Prostate gland (tissue), 2 donors: Measurements from ENCODE around the gene CPSF2. TPM values are rescaled to one million over a fixed set of nuclear protein-coding genes. Genes with fewer than 3 reads are reported as not detected.

Experiments used
- DNase-seq: peaks from one replicate; pipeline ENCODE4 v3.0.0-alpha.2; 2019; ENCODE audit warnings: low spot score
- H3K27ac ChIP-seq, 2 donors: fragments of 200-600 bp; sonication (generic); 2 replicates each; pipeline ENCODE4 v1.5.1; 2017 to 2019
- H3K27me3 ChIP-seq: fragments of 200-600 bp; sonication (generic); replicated peaks from 2 replicates; pipeline ENCODE4 v1.5.1; 2019; ENCODE audit not compliant: insufficient read depth
- H3K36me3 ChIP-seq, 2 donors: fragments of 200-600 bp; sonication (generic); 1 replicate in 1 of 2; 2 replicates in 1 of 2; pipeline versions ENCODE4 v1.5.1 to v1.8.1; 2017 to 2019
- H3K4me1 ChIP-seq: fragments of 200-600 bp; sonication (generic); replicated peaks from 2 replicates; pipeline ENCODE4 v1.5.1; 2019
- H3K4me3 ChIP-seq, 2 donors: fragments of 200-600 bp; sonication (generic); 2 replicates each; pipeline ENCODE4 v1.5.1; 2017 to 2019
- H3K9me3 ChIP-seq: fragments of 200-600 bp; sonication (generic); 2 replicates; pipeline ENCODE4 v1.5.1; 2017
- CTCF ChIP-seq, 4 experiments: fragments of 200-600 bp in 2 of 4; fragments of 450-650 bp in 2 of 4; sonication (generic) in 2 of 4; IDR thresholded peaks; 1 replicate in 3 of 4; 2 replicates in 1 of 4; pipeline ENCODE4 v1.5.1; 2016 to 2019; ENCODE audit warnings: antibody characterized with exemption in 4 of 4, mild to moderate bottlenecking in 2 of 4, moderate library complexity in 2 of 4
- POLR2A ChIP-seq: fragments of 450-650 bp; IDR thresholded peaks from one replicate; pipeline ENCODE4 v1.6.1; 2016; ENCODE audit warnings: antibody characterized with exemption, mild to moderate bottlenecking
- POLR2AphosphoS5 ChIP-seq: sonication (generic); formaldehyde crosslinking; IDR thresholded peaks from one replicate; pipeline ENCODE4 v1.6.1; 2017; ENCODE audit warnings: antibody characterized with exemption
- WGBS: methylation state at CpG from one replicate; pipeline ENCODE4 v1.1.5; 2018; 5-methylcytosine and 5-hydroxymethylcytosine counted together
- intact Hi-C: fragments of 100-400 bp; cut with DNase I; formaldehyde crosslinking; loops from one replicate; pipeline ENCODE4 v1.14.2; 2022
- total RNA-seq, 2 donors: library from RNA; depleted of rRNA; stranded (reverse); fragments of >200 nt; gene quantifications; one replicate each; pipeline ENCODE4 v1.1.0, GENCODE V29; 2016

Gene CPSF2
- total RNA-seq, 2 donors from 2014 or later, result 25.4 to 74.5 TPM

GRCh38 chr14:92108345-92109254 lies 13.2 kb upstream of the CPSF2 start:
- Histone ChIP-seq H3K27me3 (no peaks in the 10 kb centered on the region), H3K9me3 (no peaks in the 10 kb centered on the region), H3K4me3 (no peak overlapping the region), H3K36me3 (no peaks in the 10 kb centered on the region), H3K27ac (no peak overlapping the region), H3K4me1 (peaks cover 1% of the 10 kb centered on the region)
- no peak for DNase-seq
- TF ChIP-seq POLR2A (no peak), POLR2AphosphoS5 (no peak), CTCF (IDR thresholded peaks at IDR 0.05) (no peak)
- 17% methylated on average over 11 of the region's 11 CpGs for WGBS
- intact Hi-C loops, result loop anchor here (5.0 kb wide), 1 partner anchor 71 kb away; no protein-coding TSS in a partner anchor

- H3K9me3 ChIP-seq, result no peaks in the 10 kb centered on the region
- no peaks in the 10 kb centered on the region for H3K4me1 ChIP-seq
- no peak for DNase-seq
- H3K36me3 ChIP-seq, result no peaks in the 10 kb centered on the region
- TF ChIP-seq CTCF (IDR thresholded peaks at IDR 0.05) (no peak), POLR2A (no peak)
- 77% methylated on average over 5 of the region's 5 CpGs for WGBS
- H3K27me3 ChIP-seq, result no peaks in the 10 kb centered on the region
- no peak overlapping the region for H3K27ac ChIP-seq
- no peak overlapping the region for H3K4me3 ChIP-seq
- intact Hi-C loops, result loop anchor here (5.0 kb wide), 1 partner anchor 72 kb away; no protein-coding TSS in a partner anchor
Measured at GRCh38 chr14:92109490-92109889, 12.3 kb upstream of the CPSF2 start.

GRCh38 chr14:92121207-92121669 lies 531 bp upstream of the CPSF2 start:
- H3K4me1 ChIP-seq, result no peaks in the 10 kb centered on the region

GRCh38 chr14:92122351-92122677 lies 545 bp downstream of the CPSF2 start:
- Histone ChIP-seq H3K4me1 (no peaks in the 10 kb centered on the region), H3K27me3 (no peaks in the 10 kb centered on the region), H3K36me3 (no peaks in the 10 kb centered on the region), H3K4me3 (peak overlapping the region; percentile 80 to 94), H3K27ac (peak overlapping the region; percentile 86 to 87), H3K9me3 (no peaks in the 10 kb centered on the region)
- under 1% methylated on average over 22 of the region's 22 CpGs for WGBS
- no peak for DNase-seq
- intact Hi-C loops, result loop anchor here (10.0 kb wide), 2 partner anchors 562 to 662 kb away; no protein-coding TSS in a partner anchor
- TF ChIP-seq POLR2A, result no peak
- no peak for TF ChIP-seq POLR2AphosphoS5
- no peak for TF ChIP-seq CTCF (IDR thresholded peaks at IDR 0.05)

More at GRCh38 chr14:92121207-92121669, 531 bp upstream of the CPSF2 start:
- TF ChIP-seq POLR2A (no peak), POLR2AphosphoS5 (no peak), CTCF (IDR thresholded peaks at IDR 0.05) (no peak)
- no peaks in the 10 kb centered on the region for H3K27me3 ChIP-seq
- peak overlapping the region; percentile 86 to 87 for H3K27ac ChIP-seq
- no peaks in the 10 kb centered on the region for H3K9me3 ChIP-seq
- H3K36me3 ChIP-seq, result no peaks in the 10 kb centered on the region
- peak overlapping the region; percentile 80 to 94 for H3K4me3 ChIP-seq
- intact Hi-C loops, result loop anchor here (2.0 to 10.0 kb wide), 3 partner anchors 14 to 664 kb away; partner anchors contain the start of gene ATXN3
- peak; percentile 25 for DNase-seq
- under 1% methylated on average over 36 of the region's 36 CpGs for WGBS
